Vagina (tissue), 2 donors: ENCODE data around the gene TAF1B. TPM values are rescaled to one million over a fixed set of nuclear protein-coding genes. Genes with fewer than 3 reads are reported as not detected.

ENCODE experiments used
- DNase-seq, 2 donors: peaks; one replicate each; pipeline ENCODE4 v3.0.0-alpha.2; 2017; ENCODE audit errors: extremely low spot score in 2 of 2
- H3K27ac ChIP-seq: fragments of 200-600 bp; sonication (generic); one replicate; pipeline ENCODE4 v1.5.1; 2019
- H3K27me3 ChIP-seq: fragments of 200-600 bp; sonication (generic); one replicate; pipeline ENCODE4 v1.5.1; 2019
- H3K36me3 ChIP-seq, 2 donors: fragments of 200-600 bp; sonication (generic); one replicate each; pipeline ENCODE4 v1.5.1; 2017 to 2019
- H3K4me1 ChIP-seq: fragments of 200-600 bp; sonication (generic); one replicate; pipeline ENCODE4 v1.5.1; 2019
- H3K4me3 ChIP-seq, 2 donors: fragments of 200-600 bp; sonication (generic); 1 replicate in 1 of 2; 2 replicates in 1 of 2; pipeline ENCODE4 v1.5.1; 2016 to 2019
- H3K9me3 ChIP-seq: fragments of 200-600 bp; sonication (generic); one replicate; pipeline ENCODE4 v1.5.1; 2019
- CTCF ChIP-seq, 3 experiments: fragments of 450-650 bp in 2 of 3; fragments of 200-600 bp in 1 of 3; sonication (generic) in 1 of 3; IDR thresholded peaks; one replicate each; pipeline ENCODE4 v1.5.1; 2017 to 2019; ENCODE audit warnings: antibody characterized with exemption in 3 of 3, mild to moderate bottlenecking in 2 of 3, moderate library complexity in 2 of 3
- POLR2A ChIP-seq, 2 donors: fragments of 450-650 bp; IDR thresholded peaks; one replicate each; pipeline ENCODE4 v1.6.1; 2017; ENCODE audit warnings: antibody characterized with exemption in 2 of 2, mild to moderate bottlenecking in 2 of 2, moderate library complexity in 2 of 2
- POLR2AphosphoS5 ChIP-seq, 2 donors: sonication (generic); formaldehyde crosslinking; IDR thresholded peaks; one replicate each; pipeline ENCODE4 v1.9.0; 2017; ENCODE audit warnings: antibody characterized with exemption in 2 of 2, mild to moderate bottlenecking in 2 of 2, low read depth in 1 of 2; ENCODE audit not compliant: insufficient read depth in 1 of 2
- intact Hi-C: fragments of 100-400 bp; cut with DNase I; formaldehyde crosslinking; loops from one replicate; pipeline ENCODE4 v1.15.1; 2023
- total RNA-seq: library from RNA; depleted of rRNA; stranded (reverse); fragments of >200 nt; gene quantifications from one replicate; pipeline ENCODE4 v1.2.3, GENCODE V29; 2016

Gene TAF1B
- total RNA-seq, 1 donor from 2014 or later, result 20.1 TPM

GRCh38 chr2:9939587-9940485 lies 96.6 kb downstream of the TAF1B start:
- H3K4me1 ChIP-seq, result peaks cover 4% of the 10 kb centered on the region
- H3K4me3 ChIP-seq, result no peak overlapping the region
- no peaks in the 10 kb centered on the region for H3K27me3 ChIP-seq
- intact Hi-C loops, result no loop called here
- no peak for TF ChIP-seq CTCF (IDR thresholded peaks at IDR 0.05)
- TF ChIP-seq POLR2AphosphoS5 (IDR thresholded peaks at IDR 0.05; ENCODE audit: insufficient read depth in 1 of 2, low read depth in 1 of 2), result no peak
- no peak for TF ChIP-seq POLR2A (IDR thresholded peaks at IDR 0.05)
- no peaks in the 10 kb centered on the region for H3K9me3 ChIP-seq
- DNase-seq, result no peak
- H3K36me3 ChIP-seq, result no peaks in the 10 kb centered on the region
- H3K27ac ChIP-seq, result peak overlapping the region; percentile 45

- TF ChIP-seq POLR2A (IDR thresholded peaks at IDR 0.05) (no peak), CTCF (IDR thresholded peaks at IDR 0.05) (no peak), POLR2AphosphoS5 (IDR thresholded peaks at IDR 0.05; ENCODE audit: insufficient read depth in 1 of 2, low read depth in 1 of 2) (no peak)
- peak overlapping the region; percentile 45 for H3K27ac ChIP-seq
- DNase-seq, result peak in 1 of 2 donors; percentile 62
- H3K4me1 ChIP-seq, result peaks cover 4% of the 10 kb centered on the region
- H3K27me3 ChIP-seq, result no peaks in the 10 kb centered on the region
- intact Hi-C loops, result no loop called here
- H3K9me3 ChIP-seq, result no peaks in the 10 kb centered on the region
- H3K36me3 ChIP-seq, result no peaks in the 10 kb centered on the region
- H3K4me3 ChIP-seq, result no peak overlapping the region
Measured at GRCh38 chr2:9941196-9941995, 98.1 kb downstream of the TAF1B start.

- intact Hi-C loops, result no loop called here
- Histone ChIP-seq H3K4me3 (no peak overlapping the region), H3K4me1 (peaks cover 4% of the 10 kb centered on the region), H3K36me3 (no peaks in the 10 kb centered on the region), H3K27me3 (no peaks in the 10 kb centered on the region), H3K9me3 (no peaks in the 10 kb centered on the region), H3K27ac (no peak overlapping the region)
- TF ChIP-seq POLR2AphosphoS5 (IDR thresholded peaks at IDR 0.05; ENCODE audit: insufficient read depth in 1 of 2, low read depth in 1 of 2) (no peak), POLR2A (IDR thresholded peaks at IDR 0.05) (no peak), CTCF (IDR thresholded peaks at IDR 0.05) (no peak)
- peak in 1 of 2 donors; percentile 65 for DNase-seq
Measured at GRCh38 chr2:9941996-9942390, 98.7 kb downstream of the TAF1B start.

- intact Hi-C loops, result no loop called here
- TF ChIP-seq POLR2AphosphoS5 (IDR thresholded peaks at IDR 0.05; ENCODE audit: insufficient read depth in 1 of 2, low read depth in 1 of 2) (no peak), CTCF (IDR thresholded peaks at IDR 0.05) (no peak), POLR2A (IDR thresholded peaks at IDR 0.05) (no peak)
- H3K27ac ChIP-seq, result peak overlapping the region; percentile 32
- no peaks in the 10 kb centered on the region for H3K27me3 ChIP-seq
- DNase-seq, result peak in 1 of 2 donors; percentile 69
- no peak overlapping the region for H3K4me3 ChIP-seq
- no peaks in the 10 kb centered on the region for H3K9me3 ChIP-seq
- H3K4me1 ChIP-seq, result peaks cover 4% of the 10 kb centered on the region
- H3K36me3 ChIP-seq, result no peaks in the 10 kb centered on the region
Measured at GRCh38 chr2:9944330-9944758, 101.1 kb downstream of the TAF1B start.
